Glomerular visceral epithelial cell (primary cell): ENCODE measurements around the gene PC.
"Not testable (repeated sequence)": the region's sequence is repeated elsewhere in the genome, so short reads cannot be mapped to it uniquely, and the experiment has no call there.

ENCODE experiments used
- DNase-seq: peaks from one replicate; pipeline ENCODE4 v3.0.0-alpha.2; 2016; ENCODE audit errors: extremely low spot score

Gene PC

GRCh38 chr11:66841861-66842260 is 116.3 kb downstream of the PC start:
- DNase-seq: no peak

GRCh38 chr11:66840317-66841091 is 117.7 kb downstream of the PC start:
- DNase-seq: no peak

- DNase-seq: no peak
These were observed 122.3 kb downstream of the PC start for GRCh38 chr11:66835768-66836405.

GRCh38 chr11:66834943-66835342 is 123.2 kb downstream of the PC start:
- DNase-seq: no peak

GRCh38 chr11:66834539-66834845 is 123.7 kb downstream of the PC start:
- DNase-seq: no peak

GRCh38 chr11:66824573-66824972 is 133.6 kb downstream of the PC start:
- DNase-seq: not testable (repeated sequence)

- DNase-seq: no peak
These were observed 134.5 kb downstream of the PC start for GRCh38 chr11:66823700-66824099.

GRCh38 chr11:66820901-66821300 is 137.3 kb downstream of the PC start:
- DNase-seq: no peak

- DNase-seq: no peak
These were observed 137.8 kb downstream of the PC start for GRCh38 chr11:66820381-66820780.

GRCh38 chr11:66818231-66818955 is 139.8 kb downstream of the PC start:
- DNase-seq: no peak

GRCh38 chr11:66815646-66816045 is 142.5 kb downstream of the PC start:
- no peak for DNase-seq

GRCh38 chr11:66814678-66815077 is 143.5 kb downstream of the PC start:
- no peak for DNase-seq

- DNase-seq: no peak
These were observed 147.5 kb downstream of the PC start for GRCh38 chr11:66810576-66811185.

- no peak for DNase-seq
These were observed 148.6 kb downstream of the PC start for GRCh38 chr11:66809592-66809991.

- DNase-seq: no peak
These were observed 157.3 kb downstream of the PC start for GRCh38 chr11:66800720-66801428.

GRCh38 chr11:66799815-66800214 is 158.4 kb downstream of the PC start:
- not testable (repeated sequence) for DNase-seq
